Measurements from ENCODE around the gene COL13A1. TPM values are rescaled to one million over a fixed set of nuclear protein-coding genes. Genes with fewer than 3 reads are reported as not detected.

The COL13A1 gene
- total RNA-seq, 4 donors from 2014 or later = 0.42 to 3.4 (median 1.5) TPM

DNA sequence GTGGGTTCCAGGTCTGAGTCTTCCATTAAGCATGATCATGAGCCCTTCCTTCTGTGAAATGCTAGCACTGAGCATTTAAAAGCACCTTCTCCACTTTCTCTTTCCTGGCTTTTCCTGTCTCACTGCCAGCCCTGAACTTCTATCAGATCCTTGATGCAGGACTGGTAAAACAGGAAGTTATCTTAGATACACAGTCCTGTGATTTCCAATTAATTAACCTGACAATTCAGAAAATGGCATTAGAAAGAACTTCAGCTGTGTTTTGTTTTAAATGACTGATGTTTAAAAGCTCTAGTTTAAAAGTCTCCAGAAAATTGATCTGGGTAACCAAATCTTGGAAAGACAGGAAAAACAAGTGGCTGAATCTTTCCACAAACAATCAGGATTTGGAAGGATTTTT is 172.0 kb downstream of the COL13A1 start:
- no peaks in the 10 kb centered on the region for H3K9me3 ChIP-seq
- no peaks in the 10 kb centered on the region for H3K36me3 ChIP-seq
- no peak for DNase-seq (ENCODE audit: low spot score in 2 of 2)
- H3K27me3 ChIP-seq = no peaks in the 10 kb centered on the region
- no peak for TF ChIP-seq EP300 (IDR thresholded peaks at IDR 0.05)
- no peak for TF ChIP-seq POLR2A (IDR thresholded peaks at IDR 0.05)
- no peak for TF ChIP-seq POLR2AphosphoS5 (IDR thresholded peaks at IDR 0.05)
- TF ChIP-seq, protein P1, sequence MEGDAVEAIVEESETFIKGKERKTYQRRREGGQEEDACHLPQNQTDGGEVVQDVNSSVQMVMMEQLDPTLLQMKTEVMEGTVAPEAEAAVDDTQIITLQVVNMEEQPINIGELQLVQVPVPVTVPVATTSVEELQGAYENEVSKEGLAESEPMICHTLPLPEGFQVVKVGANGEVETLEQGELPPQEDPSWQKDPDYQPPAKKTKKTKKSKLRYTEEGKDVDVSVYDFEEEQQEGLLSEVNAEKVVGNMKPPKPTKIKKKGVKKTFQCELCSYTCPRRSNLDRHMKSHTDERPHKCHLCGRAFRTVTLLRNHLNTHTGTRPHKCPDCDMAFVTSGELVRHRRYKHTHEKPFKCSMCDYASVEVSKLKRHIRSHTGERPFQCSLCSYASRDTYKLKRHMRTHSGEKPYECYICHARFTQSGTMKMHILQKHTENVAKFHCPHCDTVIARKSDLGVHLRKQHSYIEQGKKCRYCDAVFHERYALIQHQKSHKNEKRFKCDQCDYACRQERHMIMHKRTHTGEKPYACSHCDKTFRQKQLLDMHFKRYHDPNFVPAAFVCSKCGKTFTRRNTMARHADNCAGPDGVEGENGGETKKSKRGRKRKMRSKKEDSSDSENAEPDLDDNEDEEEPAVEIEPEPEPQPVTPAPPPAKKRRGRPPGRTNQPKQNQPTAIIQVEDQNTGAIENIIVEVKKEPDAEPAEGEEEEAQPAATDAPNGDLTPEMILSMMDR (IDR thresholded peaks at IDR 0.05) = no peak
- peaks cover 4% of the 10 kb centered on the region for H3K4me1 ChIP-seq
- no peak overlapping the region for H3K4me3 ChIP-seq
- no peak overlapping the region for H3K27ac ChIP-seq

DNA sequence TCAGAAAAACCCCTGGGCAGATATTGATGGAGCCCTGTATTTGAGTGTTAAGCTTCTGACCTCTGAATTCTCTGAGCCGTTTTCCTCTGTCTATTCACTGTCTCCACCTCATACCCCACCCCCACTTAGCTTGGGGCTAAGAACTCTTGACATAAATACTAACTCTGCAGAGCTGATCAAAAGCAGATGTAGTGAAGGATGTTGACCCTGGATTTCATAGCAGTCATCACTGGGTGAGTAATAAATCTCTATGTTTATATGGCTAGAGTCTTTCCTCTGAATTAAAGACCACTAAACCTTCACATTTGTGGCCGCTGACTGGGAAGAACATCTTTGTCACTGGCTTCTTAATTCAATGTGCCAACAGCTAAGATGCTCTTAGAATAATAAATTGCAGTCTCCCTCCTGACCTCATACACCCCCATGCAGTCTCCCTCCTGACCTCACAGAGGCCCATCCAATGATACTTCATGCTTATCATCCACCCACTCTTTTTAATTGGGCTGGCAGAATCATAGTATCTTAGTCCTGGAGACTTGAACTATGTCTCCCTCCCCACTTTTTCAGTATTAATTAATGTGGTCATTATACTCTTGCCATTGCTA is 172.9 kb downstream of the COL13A1 start:
- TF ChIP-seq POLR2AphosphoS5 (IDR thresholded peaks at IDR 0.05) (no peak), POLR2A (IDR thresholded peaks at IDR 0.05) (no peak), EP300 (IDR thresholded peaks at IDR 0.05) (no peak)
- TF ChIP-seq, protein P1 (IDR thresholded peaks at IDR 0.05) = no peak
- no peak overlapping the region for H3K27ac ChIP-seq
- no peaks in the 10 kb centered on the region for H3K9me3 ChIP-seq
- WGBS = 28% methylated on average over 2 of the region's 2 CpGs
- no peaks in the 10 kb centered on the region for H3K36me3 ChIP-seq
- peaks cover 4% of the 10 kb centered on the region for H3K4me1 ChIP-seq
- DNase-seq (ENCODE audit: low spot score in 2 of 2) = no peak
- no peak overlapping the region for H3K4me3 ChIP-seq
- no peaks in the 10 kb centered on the region for H3K27me3 ChIP-seq

DNA sequence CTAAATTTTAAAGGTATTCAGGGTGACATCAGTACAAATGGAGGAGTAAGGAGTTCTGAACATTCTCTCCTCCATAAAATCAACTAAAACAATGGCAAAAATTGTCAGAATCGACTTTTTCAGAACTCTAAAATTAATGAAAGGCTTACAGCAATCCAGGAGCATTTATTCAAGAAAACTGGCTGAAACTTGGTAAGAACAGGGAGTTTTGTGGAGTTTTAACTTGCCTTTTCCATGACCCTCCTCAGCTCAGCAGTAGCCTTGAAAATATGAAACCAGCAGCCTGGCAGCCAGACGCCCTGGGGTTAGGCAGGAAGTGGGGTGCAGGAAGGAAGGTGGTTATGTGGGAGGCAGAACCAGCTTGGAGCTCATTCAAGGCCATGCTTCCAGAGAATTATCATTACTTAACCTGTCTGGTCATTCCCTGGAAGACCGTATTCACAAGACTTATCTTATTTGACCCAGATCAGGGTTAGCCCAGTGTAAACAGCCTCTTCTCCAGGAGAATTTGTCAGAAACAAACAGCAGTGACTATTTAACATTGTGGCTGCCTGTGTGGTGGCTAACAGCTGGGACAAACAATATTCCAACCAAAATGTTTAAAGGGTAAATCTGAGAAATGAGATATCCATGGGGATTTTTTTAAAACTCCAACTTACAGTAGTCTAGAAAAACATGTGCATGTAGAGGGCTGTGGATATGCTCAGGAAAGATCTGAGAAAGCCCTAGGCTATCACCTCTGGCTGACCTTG is 175.3 kb downstream of the COL13A1 start:
- Histone ChIP-seq H3K27ac (no peak overlapping the region), H3K4me1 (peaks cover 4% of the 10 kb centered on the region), H3K36me3 (no peaks in the 10 kb centered on the region), H3K27me3 (no peaks in the 10 kb centered on the region), H3K9me3 (no peaks in the 10 kb centered on the region), H3K4me3 (no peak overlapping the region)
- TF ChIP-seq, protein P1 (IDR thresholded peaks at IDR 0.05) = no peak
- TF ChIP-seq EP300 (IDR thresholded peaks at IDR 0.05) (no peak), POLR2AphosphoS5 (IDR thresholded peaks at IDR 0.05) (no peak), POLR2A (IDR thresholded peaks at IDR 0.05) (no peak)
- WGBS = 66% methylated on average over 3 of the region's 3 CpGs
- DNase-seq (ENCODE audit: low spot score in 2 of 2) = no peak

DNA sequence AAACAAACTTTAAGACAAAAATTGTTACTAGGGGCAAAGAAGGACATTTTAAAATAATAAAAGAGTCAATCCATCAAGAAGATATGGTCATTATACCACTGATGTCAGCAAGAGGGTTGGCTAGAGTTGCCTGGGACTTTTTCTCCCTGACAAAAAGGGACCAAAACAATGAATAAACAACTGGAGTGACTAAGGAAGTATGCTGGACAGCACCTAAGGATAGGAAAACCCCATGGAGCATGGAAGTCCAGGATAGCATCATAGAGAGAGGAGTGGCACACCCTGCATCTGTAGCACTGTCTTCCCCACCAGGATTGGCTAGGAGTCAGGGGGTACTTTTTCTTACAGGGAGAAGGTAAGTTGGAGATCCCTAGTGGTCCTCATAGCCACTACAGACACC is 177.5 kb downstream of the COL13A1 start:
- TF ChIP-seq EP300 (IDR thresholded peaks at IDR 0.05) = no peak
- H3K9me3 ChIP-seq = no peaks in the 10 kb centered on the region
- no peak overlapping the region for H3K27ac ChIP-seq
- no peak overlapping the region for H3K4me3 ChIP-seq
- H3K4me1 ChIP-seq = no peaks in the 10 kb centered on the region
- no peak for DNase-seq (ENCODE audit: low spot score in 2 of 2)
- H3K36me3 ChIP-seq = no peaks in the 10 kb centered on the region
- peaks cover 4% of the 10 kb centered on the region for H3K27me3 ChIP-seq

DNA sequence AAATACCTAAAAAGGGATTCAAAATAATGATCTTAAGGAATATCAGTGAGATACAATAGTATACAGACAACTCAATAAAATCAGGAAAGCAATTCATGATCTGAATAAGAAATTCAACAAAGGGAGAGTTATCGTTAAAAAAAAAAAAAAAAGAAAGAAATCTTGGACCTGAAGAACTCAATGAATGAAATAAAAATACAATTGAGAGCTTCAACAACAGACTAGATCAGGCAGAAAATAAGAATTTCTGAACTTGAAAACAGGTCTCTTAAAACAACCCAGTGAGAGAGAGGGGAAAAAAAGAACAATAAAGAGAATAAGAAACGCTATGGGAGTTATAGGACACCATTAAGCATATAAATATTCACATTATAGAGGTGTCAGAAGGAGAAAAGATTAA is 179.0 kb downstream of the COL13A1 start:
- H3K4me3 ChIP-seq = no peak overlapping the region
- TF ChIP-seq, protein P1 (IDR thresholded peaks at IDR 0.05) = no peak
- no peak for TF ChIP-seq POLR2AphosphoS5 (IDR thresholded peaks at IDR 0.05)
- no peak for TF ChIP-seq POLR2A (IDR thresholded peaks at IDR 0.05)
- no peak for TF ChIP-seq EP300 (IDR thresholded peaks at IDR 0.05)
- no peak for DNase-seq (ENCODE audit: low spot score in 2 of 2)
- no peak overlapping the region for H3K27ac ChIP-seq
- H3K9me3 ChIP-seq = no peaks in the 10 kb centered on the region
- H3K36me3 ChIP-seq = no peaks in the 10 kb centered on the region
- WGBS = 94% methylated on average over 2 of the region's 2 CpGs
- no peaks in the 10 kb centered on the region for H3K4me1 ChIP-seq
- H3K27me3 ChIP-seq = peaks cover 6% of the 10 kb centered on the region

Data from suprapubic skin (tissue), 4 donors.